Measurements from ENCODE around the gene CDHR2. TPM values are rescaled to one million over a fixed set of nuclear protein-coding genes. Genes with fewer than 3 reads are reported as not detected.
A peak's percentile ranks its signal among the peaks of the same experiment; 100 is the strongest.

Gene CDHR2
- total and polyA plus RNA-seq, 2 of the 13 experiments (the other 11 are each of a cell fraction or from before 2014, with no cell fraction given) = 17.9 to 20.9 TPM

DNA sequence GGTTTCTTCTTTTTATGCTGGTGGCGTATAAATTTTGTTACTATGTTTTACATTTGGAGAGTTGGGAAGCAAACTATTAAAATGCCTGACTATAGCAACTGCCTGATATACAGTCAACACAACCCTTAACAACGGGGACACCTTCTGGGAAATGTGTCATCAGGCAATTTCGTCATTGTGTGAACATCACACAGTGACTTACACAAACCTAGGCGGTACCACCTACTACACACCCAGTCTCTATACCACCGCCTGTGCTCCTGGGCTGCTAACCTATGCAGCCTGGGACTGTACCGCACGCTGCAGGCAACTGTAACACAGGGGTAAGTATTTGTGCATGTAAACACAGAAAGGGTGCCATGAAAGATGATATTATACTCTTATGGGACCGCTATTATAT, 1.3 kb upstream of the CDHR2 start (continued):
- TF ChIP-seq, protein P1, sequence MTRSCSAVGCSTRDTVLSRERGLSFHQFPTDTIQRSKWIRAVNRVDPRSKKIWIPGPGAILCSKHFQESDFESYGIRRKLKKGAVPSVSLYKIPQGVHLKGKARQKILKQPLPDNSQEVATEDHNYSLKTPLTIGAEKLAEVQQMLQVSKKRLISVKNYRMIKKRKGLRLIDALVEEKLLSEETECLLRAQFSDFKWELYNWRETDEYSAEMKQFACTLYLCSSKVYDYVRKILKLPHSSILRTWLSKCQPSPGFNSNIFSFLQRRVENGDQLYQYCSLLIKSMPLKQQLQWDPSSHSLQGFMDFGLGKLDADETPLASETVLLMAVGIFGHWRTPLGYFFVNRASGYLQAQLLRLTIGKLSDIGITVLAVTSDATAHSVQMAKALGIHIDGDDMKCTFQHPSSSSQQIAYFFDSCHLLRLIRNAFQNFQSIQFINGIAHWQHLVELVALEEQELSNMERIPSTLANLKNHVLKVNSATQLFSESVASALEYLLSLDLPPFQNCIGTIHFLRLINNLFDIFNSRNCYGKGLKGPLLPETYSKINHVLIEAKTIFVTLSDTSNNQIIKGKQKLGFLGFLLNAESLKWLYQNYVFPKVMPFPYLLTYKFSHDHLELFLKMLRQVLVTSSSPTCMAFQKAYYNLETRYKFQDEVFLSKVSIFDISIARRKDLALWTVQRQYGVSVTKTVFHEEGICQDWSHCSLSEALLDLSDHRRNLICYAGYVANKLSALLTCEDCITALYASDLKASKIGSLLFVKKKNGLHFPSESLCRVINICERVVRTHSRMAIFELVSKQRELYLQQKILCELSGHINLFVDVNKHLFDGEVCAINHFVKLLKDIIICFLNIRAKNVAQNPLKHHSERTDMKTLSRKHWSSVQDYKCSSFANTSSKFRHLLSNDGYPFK (CRISPR knock-in tag; IDR thresholded peaks at IDR 0.05; ENCODE audit: borderline replicate concordance) = no peak
- TF ChIP-seq PHF20 (CRISPR knock-in tag; IDR thresholded peaks at IDR 0.05) (no peak), ZFAT (CRISPR knock-in tag; conservative IDR thresholded peaks at IDR 0.05) (no peak), ZNF24 (IDR thresholded peaks at IDR 0.05) (no peak), ZNF7 (CRISPR knock-in tag; IDR thresholded peaks at IDR 0.05) (no peak), CEBPB (IDR thresholded peaks at IDR 0.05; ENCODE audit: borderline replicate concordance, low read depth, low read length) (peak; percentile 90), ZKSCAN1 (IDR thresholded peaks at IDR 0.05; ENCODE audit: low read length) (peak; percentile 54; the same call in 1 of the 2 replicates), TGIF2 (CRISPR knock-in tag; IDR thresholded peaks at IDR 0.05) (no peak), TCF12 (IDR thresholded peaks at IDR 0.05) (no peak), TCF12 (CRISPR knock-in tag; IDR thresholded peaks at IDR 0.05) (no peak), ZNF468 (CRISPR knock-in tag; IDR thresholded peaks at IDR 0.05) (no peak), ZMYM2 (CRISPR knock-in tag; IDR thresholded peaks at IDR 0.05) (no peak), FOXP1 (IDR thresholded peaks at IDR 0.05) (no peak), FOXP1 (CRISPR knock-in tag; IDR thresholded peaks at IDR 0.05) (no peak), FOXC1 (CRISPR knock-in tag; IDR thresholded peaks at IDR 0.05; ENCODE audit: borderline replicate concordance) (no peak), ZNF232 (CRISPR knock-in tag; IDR thresholded peaks at IDR 0.05; ENCODE audit: borderline replicate concordance) (no peak), BHLHE40 (IDR thresholded peaks at IDR 0.05; ENCODE audit: low read length) (peak; percentile 51; the same call in 1 of the 2 replicates), POLR2AphosphoS5 (IDR thresholded peaks at IDR 0.05; ENCODE audit: low read depth, low read length) (no peak)
- TF ChIP-seq, protein P2, sequence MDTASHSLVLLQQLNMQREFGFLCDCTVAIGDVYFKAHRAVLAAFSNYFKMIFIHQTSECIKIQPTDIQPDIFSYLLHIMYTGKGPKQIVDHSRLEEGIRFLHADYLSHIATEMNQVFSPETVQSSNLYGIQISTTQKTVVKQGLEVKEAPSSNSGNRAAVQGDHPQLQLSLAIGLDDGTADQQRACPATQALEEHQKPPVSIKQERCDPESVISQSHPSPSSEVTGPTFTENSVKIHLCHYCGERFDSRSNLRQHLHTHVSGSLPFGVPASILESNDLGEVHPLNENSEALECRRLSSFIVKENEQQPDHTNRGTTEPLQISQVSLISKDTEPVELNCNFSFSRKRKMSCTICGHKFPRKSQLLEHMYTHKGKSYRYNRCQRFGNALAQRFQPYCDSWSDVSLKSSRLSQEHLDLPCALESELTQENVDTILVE (CRISPR knock-in tag; IDR thresholded peaks at IDR 0.05) = no peak
- TF ChIP-seq, protein P3, sequence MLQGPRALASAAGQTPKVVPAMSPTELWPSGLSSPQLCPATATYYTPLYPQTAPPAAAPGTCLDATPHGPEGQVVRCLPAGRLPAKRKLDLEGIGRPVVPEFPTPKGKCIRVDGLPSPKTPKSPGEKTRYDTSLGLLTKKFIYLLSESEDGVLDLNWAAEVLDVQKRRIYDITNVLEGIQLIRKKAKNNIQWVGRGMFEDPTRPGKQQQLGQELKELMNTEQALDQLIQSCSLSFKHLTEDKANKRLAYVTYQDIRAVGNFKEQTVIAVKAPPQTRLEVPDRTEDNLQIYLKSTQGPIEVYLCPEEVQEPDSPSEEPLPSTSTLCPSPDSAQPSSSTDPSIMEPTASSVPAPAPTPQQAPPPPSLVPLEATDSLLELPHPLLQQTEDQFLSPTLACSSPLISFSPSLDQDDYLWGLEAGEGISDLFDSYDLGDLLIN (CRISPR knock-in tag; IDR thresholded peaks at IDR 0.05; ENCODE audit: borderline replicate concordance) = no peak
- TF ChIP-seq, protein P4, sequence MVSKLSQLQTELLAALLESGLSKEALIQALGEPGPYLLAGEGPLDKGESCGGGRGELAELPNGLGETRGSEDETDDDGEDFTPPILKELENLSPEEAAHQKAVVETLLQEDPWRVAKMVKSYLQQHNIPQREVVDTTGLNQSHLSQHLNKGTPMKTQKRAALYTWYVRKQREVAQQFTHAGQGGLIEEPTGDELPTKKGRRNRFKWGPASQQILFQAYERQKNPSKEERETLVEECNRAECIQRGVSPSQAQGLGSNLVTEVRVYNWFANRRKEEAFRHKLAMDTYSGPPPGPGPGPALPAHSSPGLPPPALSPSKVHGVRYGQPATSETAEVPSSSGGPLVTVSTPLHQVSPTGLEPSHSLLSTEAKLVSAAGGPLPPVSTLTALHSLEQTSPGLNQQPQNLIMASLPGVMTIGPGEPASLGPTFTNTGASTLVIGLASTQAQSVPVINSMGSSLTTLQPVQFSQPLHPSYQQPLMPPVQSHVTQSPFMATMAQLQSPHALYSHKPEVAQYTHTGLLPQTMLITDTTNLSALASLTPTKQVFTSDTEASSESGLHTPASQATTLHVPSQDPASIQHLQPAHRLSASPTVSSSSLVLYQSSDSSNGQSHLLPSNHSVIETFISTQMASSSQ (IDR thresholded peaks at IDR 0.05; ENCODE audit: low read depth) = no peak
- TF ChIP-seq, protein P4 (CRISPR knock-in tag; IDR thresholded peaks at IDR 0.05; ENCODE audit: borderline replicate concordance) = no peak

All from HepG2 (cell line).